Measurements from ENCODE around the gene GIPC2.
"Not testable (repeated sequence)": the region's sequence is repeated elsewhere in the genome, so short reads cannot be mapped to it uniquely, and the experiment has no call there.

Gene GIPC2

GRCh38 chr1:78038071-78038470 is 7.7 kb upstream of the GIPC2 start:
- no peak for DNase-seq

- DNase-seq: no peak
Observed at GRCh38 chr1:78038491-78038939, 7.3 kb upstream of the GIPC2 start.

- no peak for DNase-seq
Observed at GRCh38 chr1:78040484-78041089, 5.2 kb upstream of the GIPC2 start.

- no peak for DNase-seq
Observed at GRCh38 chr1:78043436-78043835, 2.3 kb upstream of the GIPC2 start.

GRCh38 chr1:78044796-78045562 is 787 bp upstream of the GIPC2 start:
- DNase-seq: no peak

GRCh38 chr1:78045563-78045925 is 222 bp upstream of the GIPC2 start:
- DNase-seq: no peak

- DNase-seq: no peak
Observed at GRCh38 chr1:78047106-78047505, 1.3 kb downstream of the GIPC2 start.

GRCh38 chr1:78047631-78048030 is 1.9 kb downstream of the GIPC2 start:
- DNase-seq: no peak

- no peak for DNase-seq
Observed at GRCh38 chr1:78048446-78048845, 2.7 kb downstream of the GIPC2 start.

GRCh38 chr1:78049396-78049795 is 3.6 kb downstream of the GIPC2 start:
- no peak for DNase-seq

- no peak for DNase-seq
Observed at GRCh38 chr1:78051005-78051404, 5.2 kb downstream of the GIPC2 start.

- no peak for DNase-seq
Observed at GRCh38 chr1:78052685-78053405, 7.1 kb downstream of the GIPC2 start.

- no peak for DNase-seq
Observed at GRCh38 chr1:78053498-78053897, 7.7 kb downstream of the GIPC2 start.

GRCh38 chr1:78054559-78054958 is 8.8 kb downstream of the GIPC2 start:
- DNase-seq: no peak

- DNase-seq: no peak
Observed at GRCh38 chr1:78054972-78055371, 9.2 kb downstream of the GIPC2 start.

- DNase-seq: no peak
Observed at GRCh38 chr1:78055565-78056132, 9.9 kb downstream of the GIPC2 start.

GRCh38 chr1:78058670-78059069 is 12.9 kb downstream of the GIPC2 start:
- DNase-seq: no peak

GRCh38 chr1:78060857-78061563 is 15.2 kb downstream of the GIPC2 start:
- peak; percentile 25 for DNase-seq

GRCh38 chr1:78061825-78062523 is 16.2 kb downstream of the GIPC2 start:
- no peak for DNase-seq

- DNase-seq: not testable (repeated sequence)
Observed at GRCh38 chr1:78064886-78065285, 19.1 kb downstream of the GIPC2 start.

GRCh38 chr1:78068681-78069283 is 23.0 kb downstream of the GIPC2 start:
- no peak for DNase-seq

GRCh38 chr1:78069784-78070183 is 24.0 kb downstream of the GIPC2 start:
- no peak for DNase-seq

Data from activated CD4-positive, alpha-beta T cell treated with anti-CD3 and anti-CD28 coated beads, Interleukin-2, Interleukin-6, amounts not matched to agents 100 ng/mL and 50 ng/mL, durations not matched to agents 16 hours and 8 hours (primary cell).